Loucy (cell line): ENCODE results near the gene CFAP20DC.
"Not testable (repeated sequence)": the region's sequence is repeated elsewhere in the genome, so short reads cannot be mapped to it uniquely, and the experiment has no call there.

Experiments used
- CTCF ChIP-seq: fragments of 200-600 bp; sonication (generic); conservative IDR thresholded peaks from 2 replicates; pipeline ENCODE4 v1.5.1; 2014; ENCODE audit warnings: mild to moderate bottlenecking, antibody characterized with exemption, low read length
- EZH2phosphoT487 ChIP-seq: fragments of 200-600 bp; IDR thresholded peaks from 2 replicates; pipeline ENCODE4 v1.6.1; 2018; ENCODE audit warnings: antibody characterized with exemption, mild to moderate bottlenecking, moderate library complexity, borderline replicate concordance

DNA sequence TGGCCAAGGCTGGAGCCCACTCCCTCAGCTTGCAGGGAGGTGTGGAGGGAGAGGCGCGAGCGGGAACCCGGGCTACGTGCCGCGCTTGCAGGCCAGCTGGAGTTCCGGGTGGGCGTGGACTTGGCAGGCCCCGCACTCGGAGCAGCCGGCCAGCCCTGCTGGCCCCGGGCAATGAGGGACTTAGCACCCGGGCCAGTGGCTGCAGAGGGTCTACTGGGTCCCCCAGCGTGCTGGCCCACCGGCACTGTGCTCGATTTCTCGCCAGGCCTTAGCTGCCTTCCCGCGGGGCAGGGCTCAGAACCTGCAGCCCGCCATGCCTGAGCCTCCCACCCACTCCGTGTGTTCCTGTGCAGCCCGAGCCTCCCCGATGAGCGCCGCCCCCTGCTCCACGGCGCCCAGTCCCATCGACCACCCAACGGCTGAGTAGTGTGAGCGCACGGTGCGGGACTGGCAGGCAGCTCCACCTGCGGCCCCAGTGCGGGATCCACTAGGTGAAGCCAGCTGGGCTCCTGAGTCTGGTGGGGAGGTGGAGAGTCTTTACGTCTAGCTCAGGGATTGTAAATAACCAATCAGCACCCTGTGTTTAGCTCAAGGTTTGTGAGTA lies 1.1 kb upstream of the CFAP20DC start:
- TF ChIP-seq EZH2phosphoT487, CTCF: not testable (repeated sequence)
